IPS-18a (cell line): ENCODE results near the gene TNNT1.
"Not testable (repeated sequence)": the region's sequence is repeated elsewhere in the genome, so short reads cannot be mapped to it uniquely, and the experiment has no call there.

ENCODE experiments used
- H3K27ac ChIP-seq: one replicate; pipeline ENCODE4 v1.5.1; 2013; ENCODE audit warnings: low read length
- H3K27me3 ChIP-seq: one replicate; pipeline ENCODE4 v1.6.1; 2013; ENCODE audit warnings: mild to moderate bottlenecking, low read length; ENCODE audit not compliant: control insufficient read depth, insufficient read depth
- H3K36me3 ChIP-seq: one replicate; pipeline ENCODE4 v1.6.1; 2013; ENCODE audit warnings: low read depth, low read length; ENCODE audit not compliant: control insufficient read depth
- H3K4me1 ChIP-seq: one replicate; pipeline ENCODE4 v1.6.1; 2013; ENCODE audit warnings: low read depth, low read length; ENCODE audit not compliant: control insufficient read depth
- H3K4me3 ChIP-seq: one replicate; pipeline ENCODE4 v1.5.1; 2013; ENCODE audit warnings: low read length
- H3K9ac ChIP-seq: one replicate; pipeline ENCODE4 v1.6.1; 2013; ENCODE audit warnings: mild to moderate bottlenecking, low read length, moderate library complexity
- H3K9me3 ChIP-seq: one replicate; pipeline ENCODE4 v1.6.1; 2013; ENCODE audit warnings: low read depth, low read length; ENCODE audit not compliant: control insufficient read depth

TNNT1 gene

DNA sequence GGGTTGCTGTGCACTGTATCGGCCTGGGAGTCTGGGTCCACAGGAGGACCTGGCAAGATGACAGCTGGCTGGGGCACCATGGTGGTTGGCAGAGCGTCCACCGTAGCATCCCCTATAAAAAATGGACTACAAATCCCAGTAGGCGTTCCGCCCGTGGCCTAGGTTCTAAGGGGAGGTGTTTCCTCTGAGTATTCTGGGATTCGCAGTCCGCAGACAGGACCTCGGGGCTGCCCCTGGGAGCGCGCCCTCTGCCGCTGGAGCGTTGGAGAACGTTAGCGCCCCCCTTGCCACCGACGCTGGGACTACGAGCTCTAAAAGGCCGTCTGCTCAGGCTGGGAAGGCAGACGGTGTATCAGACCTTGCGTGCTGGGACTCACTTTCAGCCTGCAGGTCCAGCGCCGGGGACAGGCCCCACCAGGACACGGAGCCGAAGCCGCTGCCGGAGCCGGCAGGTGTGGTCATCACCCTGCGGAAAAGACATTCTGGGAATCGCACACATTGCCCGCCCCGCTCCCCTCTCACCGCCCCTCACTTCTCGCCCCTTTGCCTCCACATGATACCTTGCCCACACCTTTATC is 17.0 kb upstream of the TNNT1 start:
- Histone ChIP-seq H3K4me3 (peak overlapping the region; percentile 71), H3K4me1 (peaks cover 4% of the 10 kb centered on the region), H3K9ac (peak overlapping the region; percentile 29), H3K36me3 (no peaks in the 10 kb centered on the region), H3K9me3 (no peaks in the 10 kb centered on the region), H3K27ac (no peak overlapping the region), H3K27me3 (peaks cover 47% of the 10 kb centered on the region)

DNA sequence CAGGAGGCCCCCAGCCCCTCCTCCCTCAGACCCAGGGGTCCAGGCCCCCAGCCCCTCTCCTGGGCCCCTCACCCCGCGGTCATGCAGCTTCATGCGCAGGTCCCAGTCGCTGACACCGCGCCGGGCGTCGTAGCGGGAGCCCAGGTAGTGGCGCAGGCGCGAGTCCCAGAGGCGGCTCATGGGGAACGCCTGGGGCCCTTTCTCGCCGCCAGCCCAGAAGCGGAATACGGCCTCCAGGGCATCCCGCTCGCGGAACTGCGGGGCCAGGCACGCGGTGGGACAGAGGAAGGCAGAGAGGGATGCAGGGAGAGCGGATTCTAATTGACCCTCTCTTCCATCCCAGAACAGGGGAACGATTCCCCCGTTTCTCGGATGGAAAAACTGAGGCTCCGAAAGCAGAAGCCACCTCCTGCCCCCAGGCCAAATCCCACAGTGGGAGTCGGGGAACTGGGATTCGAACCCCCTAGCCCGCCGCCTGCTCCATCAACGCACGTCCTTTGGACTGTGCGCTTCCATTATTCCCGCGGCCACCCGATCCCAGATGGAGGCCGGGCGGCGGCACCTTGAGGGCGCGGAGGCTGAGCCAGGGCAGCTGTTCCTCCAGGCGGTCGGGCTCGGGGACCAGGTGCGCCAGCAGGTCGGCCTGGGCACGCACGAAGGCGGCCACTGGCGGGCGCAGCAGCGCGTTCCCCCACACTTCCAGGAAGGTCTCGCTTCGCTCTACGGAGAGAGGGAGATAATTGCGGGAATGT is 12.7 kb upstream of the TNNT1 start:
- peaks cover 14% of the 10 kb centered on the region for H3K4me1 ChIP-seq
- no peak overlapping the region for H3K27ac ChIP-seq
- no peak overlapping the region for H3K9ac ChIP-seq
- H3K4me3 ChIP-seq, result no peak overlapping the region
- H3K36me3 ChIP-seq, result no peaks in the 10 kb centered on the region
- H3K27me3 ChIP-seq, result peaks cover 19% of the 10 kb centered on the region
- no peaks in the 10 kb centered on the region for H3K9me3 ChIP-seq

DNA sequence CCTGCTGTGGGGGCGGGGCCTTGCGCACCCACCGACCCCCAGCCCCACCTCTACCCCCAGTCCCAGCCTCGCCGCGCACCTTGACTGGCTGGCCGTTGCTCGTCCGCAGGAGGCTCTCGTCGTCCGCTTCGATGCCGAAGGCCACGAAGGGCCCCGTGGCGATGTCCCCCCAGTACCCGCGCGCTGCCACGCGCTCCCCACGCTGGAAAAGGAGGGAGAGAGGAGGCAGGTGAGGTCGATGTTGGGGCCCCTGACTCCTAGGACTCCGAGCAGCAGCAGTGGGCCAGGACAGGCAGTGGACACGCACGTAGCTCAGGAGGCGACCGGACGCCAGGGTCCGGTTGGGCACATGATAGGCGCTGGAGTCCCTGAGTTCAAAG is 12.0 kb upstream of the TNNT1 start:
- H3K4me1 ChIP-seq, result peaks cover 14% of the 10 kb centered on the region
- H3K36me3 ChIP-seq, result no peaks in the 10 kb centered on the region
- H3K27me3 ChIP-seq, result peaks cover 19% of the 10 kb centered on the region
- H3K9me3 ChIP-seq, result no peaks in the 10 kb centered on the region
- H3K27ac ChIP-seq, result no peak overlapping the region
- H3K9ac ChIP-seq, result no peak overlapping the region
- H3K4me3 ChIP-seq, result peak overlapping the region; percentile 48

DNA sequence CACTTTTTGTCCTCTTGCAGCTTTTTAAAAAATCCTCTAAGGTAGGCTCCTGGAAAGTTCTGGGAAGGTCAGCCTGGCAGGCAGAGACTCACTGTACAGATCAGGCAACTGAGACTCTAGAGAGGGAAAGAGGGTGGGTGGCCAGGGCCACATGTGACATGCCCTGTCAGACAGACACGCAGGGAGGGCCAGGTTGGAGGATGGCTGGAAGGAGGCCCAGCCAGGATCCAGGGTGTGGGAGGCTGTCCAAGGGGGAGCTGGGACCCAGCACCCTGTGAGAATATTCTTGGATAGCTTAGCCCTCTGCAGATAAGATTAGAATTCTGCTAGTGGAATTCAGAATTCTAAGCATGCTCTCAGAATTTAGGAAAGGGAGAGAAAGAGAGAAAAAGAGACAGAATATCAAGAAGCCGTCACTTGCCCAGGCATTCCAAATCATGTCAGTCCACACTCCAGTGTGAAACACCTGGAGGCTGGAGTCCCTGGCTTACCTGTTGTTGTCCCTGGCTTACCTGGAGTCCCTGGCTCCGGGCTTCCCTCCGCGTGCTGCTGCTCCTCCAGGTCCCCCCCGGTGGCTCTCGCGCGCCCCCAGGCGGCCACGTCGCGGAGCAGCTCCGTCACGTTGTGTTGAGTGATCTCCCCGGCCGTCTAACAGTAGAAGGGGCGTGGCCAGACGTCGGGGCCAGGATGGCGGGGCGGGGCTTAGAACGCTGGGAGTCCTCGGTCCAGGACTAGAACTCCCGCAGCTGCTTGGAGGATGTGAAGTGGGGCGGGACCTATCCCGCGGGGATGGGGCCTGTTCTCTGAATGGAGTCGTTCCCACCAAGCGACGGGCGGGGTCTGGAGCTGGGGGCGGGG is 11.4 kb upstream of the TNNT1 start:
- no peaks in the 10 kb centered on the region for H3K9me3 ChIP-seq
- peaks cover 19% of the 10 kb centered on the region for H3K27me3 ChIP-seq
- H3K9ac ChIP-seq, result no peak overlapping the region
- H3K27ac ChIP-seq, result no peak overlapping the region
- H3K4me3 ChIP-seq, result no peak overlapping the region
- no peaks in the 10 kb centered on the region for H3K36me3 ChIP-seq
- peaks cover 14% of the 10 kb centered on the region for H3K4me1 ChIP-seq

DNA sequence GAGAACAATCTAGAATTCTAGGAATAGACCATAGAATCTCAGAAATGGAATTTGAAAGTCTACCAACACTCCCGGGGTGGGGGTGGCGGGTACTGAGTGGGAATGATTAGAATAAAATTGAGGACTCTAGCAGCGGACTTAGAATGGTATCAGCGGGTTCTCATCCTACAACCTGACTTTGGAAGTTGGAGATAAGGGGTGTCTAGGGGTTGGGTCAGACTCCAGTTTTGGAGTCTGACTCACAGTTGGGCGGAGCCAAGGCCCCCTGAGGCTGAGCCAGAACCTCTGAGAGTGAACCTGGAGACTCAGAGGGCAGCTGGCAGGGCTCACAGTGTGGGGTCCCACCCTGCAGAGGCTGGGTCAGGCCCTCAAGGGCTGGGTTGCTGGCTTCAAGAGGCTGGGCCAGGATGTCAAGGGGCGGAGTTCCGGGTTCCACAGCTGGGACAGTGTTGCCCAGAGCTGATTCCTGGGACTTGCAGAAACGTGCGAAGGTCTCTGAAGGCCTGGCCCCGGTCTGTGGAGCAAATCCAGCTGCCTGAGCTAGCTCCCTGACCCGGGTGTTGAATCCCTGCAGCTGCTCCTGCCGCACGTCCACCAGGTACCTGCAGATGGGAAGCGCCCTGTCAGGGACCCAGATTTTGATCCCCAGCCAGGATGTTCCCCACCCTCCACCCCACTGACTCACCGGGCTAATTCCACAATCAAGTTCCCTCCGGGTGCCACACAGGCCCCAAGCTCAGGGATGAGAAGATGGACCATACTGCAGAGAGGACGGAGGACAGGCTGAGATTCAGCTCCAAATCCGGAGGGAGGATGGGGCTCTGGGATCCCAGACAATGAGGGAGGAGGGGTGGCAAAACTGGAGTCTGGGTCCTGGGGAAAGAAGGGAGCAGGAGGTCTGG is 10.1 kb upstream of the TNNT1 start:
- no peaks in the 10 kb centered on the region for H3K9me3 ChIP-seq
- no peak overlapping the region for H3K4me3 ChIP-seq
- H3K4me1 ChIP-seq, result peaks cover 14% of the 10 kb centered on the region
- no peak overlapping the region for H3K9ac ChIP-seq
- peaks cover 19% of the 10 kb centered on the region for H3K27me3 ChIP-seq
- H3K27ac ChIP-seq, result no peak overlapping the region
- H3K36me3 ChIP-seq, result no peaks in the 10 kb centered on the region

DNA sequence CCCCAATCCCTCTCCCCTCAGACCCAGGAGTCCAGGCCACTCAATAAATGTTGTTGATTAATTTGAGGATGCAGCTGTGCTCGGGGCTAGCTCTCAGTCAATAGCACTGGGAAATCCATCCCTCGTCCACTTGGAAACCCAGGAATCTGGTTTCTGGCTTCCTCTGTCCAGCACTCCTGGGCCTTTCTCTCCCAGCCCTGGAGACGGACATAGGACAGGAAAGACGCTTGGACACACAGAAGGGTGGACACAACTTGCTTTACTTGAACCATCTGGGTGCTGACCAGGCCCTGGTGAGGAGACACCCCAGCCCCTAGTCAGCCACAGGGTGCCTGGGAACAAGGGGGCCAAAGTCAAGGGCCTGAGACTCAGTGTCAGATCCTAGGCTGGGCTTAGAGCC is 9.4 kb upstream of the TNNT1 start:
- Histone ChIP-seq H3K9me3 (no peaks in the 10 kb centered on the region), H3K4me3 (no peak overlapping the region), H3K27me3 (peaks cover 19% of the 10 kb centered on the region), H3K36me3 (no peaks in the 10 kb centered on the region), H3K27ac (no peak overlapping the region), H3K9ac (no peak overlapping the region), H3K4me1 (peaks cover 14% of the 10 kb centered on the region)

DNA sequence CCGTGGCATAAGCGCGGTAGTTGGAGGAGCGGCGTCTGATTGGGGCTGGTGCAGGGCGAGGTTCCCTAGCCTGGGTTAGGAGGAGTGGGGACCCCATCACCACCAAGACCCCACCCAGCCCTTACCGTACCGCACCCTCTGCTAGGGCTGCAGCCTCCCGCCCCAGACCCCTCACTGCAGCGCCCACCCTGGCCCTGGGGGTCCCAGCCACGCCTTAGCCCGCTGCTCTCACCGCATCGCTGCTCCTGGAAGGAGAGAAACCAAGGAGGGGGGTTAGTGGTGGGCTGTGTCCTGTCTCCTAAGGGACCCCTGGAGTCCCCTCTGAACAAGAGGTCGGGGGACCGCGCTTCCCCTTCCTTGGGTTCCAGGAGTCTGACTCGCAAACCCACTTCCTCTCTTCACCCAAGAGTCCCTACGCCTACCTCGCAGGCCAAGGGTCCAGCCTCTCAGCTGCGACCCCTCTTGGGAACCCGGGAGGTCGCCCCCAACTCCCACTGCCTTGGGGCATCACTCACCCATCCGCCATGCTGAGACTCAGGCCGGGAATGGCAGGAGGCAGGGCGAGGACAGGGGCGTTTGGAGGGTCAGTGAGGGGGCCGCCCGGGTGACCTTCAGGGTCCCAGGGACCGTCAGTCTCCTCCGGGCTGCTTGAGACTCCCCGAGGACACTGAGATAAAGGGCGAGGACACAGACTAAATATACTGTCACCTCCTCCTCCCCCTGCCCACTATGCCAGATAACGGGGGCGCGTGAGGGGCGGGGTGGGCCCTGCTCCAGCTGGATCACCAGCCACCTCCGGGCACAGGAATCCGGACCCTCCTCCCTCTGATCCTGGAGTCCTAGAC is 8.3 kb upstream of the TNNT1 start, which contains the start of gene TNNI3:
Gene TNNI3 (minus strand): TSS at position 669 of the 845 bp plus-strand sequence. CDS start 143 bp downstream, at position 526.
- H3K9me3 ChIP-seq, result no peaks in the 10 kb centered on the region
- no peaks in the 10 kb centered on the region for H3K36me3 ChIP-seq
- peaks cover 14% of the 10 kb centered on the region for H3K4me1 ChIP-seq
- H3K9ac ChIP-seq, result peak within 1 kb of the TSS; percentile 50
- H3K27ac ChIP-seq, result no peak within 1 kb of the TSS
- H3K27me3 ChIP-seq, result peaks cover 14% of the 10 kb centered on the region
- H3K4me3 ChIP-seq, result peak within 1 kb of the TSS; percentile 75

DNA sequence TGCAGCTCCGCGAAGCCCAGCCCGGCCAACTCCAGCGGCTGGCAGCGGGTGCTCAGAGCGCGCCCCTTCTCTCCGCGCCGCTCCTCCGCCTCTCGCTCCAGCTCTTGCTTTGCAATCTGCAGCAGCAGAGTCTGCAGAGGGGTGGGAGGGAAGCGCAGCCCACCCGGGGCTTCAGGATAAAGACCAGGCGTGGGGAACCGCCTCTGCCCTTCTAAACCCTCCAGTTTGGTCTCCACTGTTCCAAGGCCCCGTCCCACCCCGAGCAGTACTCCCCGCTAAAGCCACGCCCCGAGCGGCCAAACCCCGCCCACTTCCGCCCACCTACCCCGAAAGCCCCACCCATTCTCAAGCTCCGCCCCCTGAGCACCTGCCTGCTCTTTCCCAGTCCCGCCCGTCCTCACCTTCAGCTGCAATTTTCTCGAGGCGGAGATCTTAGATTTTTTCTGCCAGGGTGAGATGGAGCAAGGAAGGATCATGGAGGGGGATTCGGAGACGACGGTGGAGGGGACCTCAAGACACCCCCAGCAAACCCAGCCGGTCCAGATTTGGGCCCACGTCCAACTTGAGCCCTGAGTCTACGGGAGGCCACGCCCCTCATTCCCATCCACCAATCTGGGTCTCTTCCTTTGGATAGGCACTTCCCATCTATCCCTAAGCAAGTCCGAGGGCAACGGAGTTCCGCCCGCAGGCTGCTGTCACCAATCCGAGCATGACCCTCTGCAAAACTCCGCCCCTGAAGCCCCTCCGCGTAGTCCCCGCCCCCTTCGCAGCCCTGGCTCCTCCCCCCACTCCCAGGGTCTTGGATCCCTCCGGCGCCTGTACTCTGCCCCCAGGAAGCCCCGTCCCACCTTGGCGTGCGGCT is 7.4 kb upstream of the TNNT1 start:
- Histone ChIP-seq H3K27ac (no peak overlapping the region), H3K4me3 (peak overlapping the region; percentile 75), H3K36me3 (no peaks in the 10 kb centered on the region), H3K9me3 (no peaks in the 10 kb centered on the region), H3K27me3 (peaks cover 6% of the 10 kb centered on the region), H3K9ac (peak overlapping the region; percentile 50), H3K4me1 (peaks cover 14% of the 10 kb centered on the region)

DNA sequence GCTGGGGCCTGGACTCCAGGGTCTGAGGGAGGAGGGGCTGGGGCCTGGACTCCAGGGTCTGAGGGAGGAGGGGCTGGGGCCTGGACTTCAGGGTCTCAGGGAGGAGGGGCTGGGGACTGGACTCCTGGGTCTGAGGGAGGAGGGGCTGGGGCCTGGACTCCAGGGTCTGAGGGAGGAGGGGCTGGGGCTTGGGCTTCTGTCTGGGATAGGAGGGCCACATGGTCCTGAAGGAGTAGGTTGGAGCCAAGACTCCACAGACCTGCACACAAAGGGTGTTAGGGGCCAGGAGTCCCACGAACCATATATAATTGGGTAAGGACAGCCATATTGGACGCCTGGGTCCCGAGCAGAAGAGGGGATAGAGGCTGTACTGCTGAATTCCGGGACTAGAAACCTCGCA is 6.8 kb upstream of the TNNT1 start:
- Histone ChIP-seq H3K4me1 (peaks cover 14% of the 10 kb centered on the region), H3K4me3 (peak overlapping the region; percentile 75), H3K9ac (peak overlapping the region; percentile 50)
- H3K27me3 ChIP-seq, H3K9me3 ChIP-seq, H3K36me3 ChIP-seq, H3K27ac ChIP-seq: not testable (repeated sequence)
